Thyroid gland (tissue), 4 donors: ENCODE data around the gene KRTAP13-1.

Source experiments
- CTCF ChIP-seq, 6 experiments: fragments of 200-600 bp in 3 of 6; fragments of 450-650 bp in 3 of 6; sonication (generic) in 3 of 6; IDR thresholded peaks; one replicate each; pipeline ENCODE4 v1.5.1; 2016 to 2019; ENCODE audit warnings: antibody characterized with exemption in 6 of 6, mild to moderate bottlenecking in 2 of 6, inconsistent platforms in 1 of 6, moderate library complexity in 1 of 6
- POLR2A ChIP-seq, 2 donors: fragments of 450-650 bp; IDR thresholded peaks; one replicate each; pipeline ENCODE4 v1.6.1; 2017; ENCODE audit warnings: antibody characterized with exemption in 2 of 2, mild to moderate bottlenecking in 2 of 2, moderate library complexity in 1 of 2

DNA sequence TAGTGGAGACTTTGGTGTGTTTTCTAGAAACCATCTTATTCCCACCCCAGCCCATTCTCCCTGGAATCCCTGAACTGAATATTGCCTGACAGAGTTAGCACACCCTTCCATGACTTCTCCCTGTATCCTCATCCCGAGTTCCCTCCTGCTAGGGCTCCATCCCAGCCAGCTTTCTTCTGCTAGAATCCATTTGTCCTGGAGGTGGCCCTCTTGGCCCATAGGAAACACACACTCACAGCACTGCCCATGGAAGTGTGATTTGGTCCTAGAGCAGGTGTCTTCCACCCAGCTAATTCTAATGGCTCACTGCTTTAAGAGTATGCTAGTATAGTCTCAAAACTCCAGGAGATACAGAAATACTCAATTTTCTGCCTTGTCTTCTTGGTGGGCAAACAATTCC is 48.4 kb downstream of the KRTAP13-1 start:
- peak in 2 of 6 experiments; percentile 15 to 20 for TF ChIP-seq CTCF (IDR thresholded peaks at IDR 0.05)
- no peak for TF ChIP-seq POLR2A (IDR thresholded peaks at IDR 0.05)
